ENCODE data around the gene CCDC74B. TPM values are rescaled to one million over a fixed set of nuclear protein-coding genes. Genes with fewer than 3 reads are reported as not detected.
"Not testable (repeated sequence)": the region's sequence is repeated elsewhere in the genome, so short reads cannot be mapped to it uniquely, and the experiment has no call there.

Gene CCDC74B
- total and polyA plus RNA-seq, 2 of the 8 experiments (the other 6 are each of a cell fraction or from before 2014, with no cell fraction given), result 6.4 to 6.7 TPM

DNA sequence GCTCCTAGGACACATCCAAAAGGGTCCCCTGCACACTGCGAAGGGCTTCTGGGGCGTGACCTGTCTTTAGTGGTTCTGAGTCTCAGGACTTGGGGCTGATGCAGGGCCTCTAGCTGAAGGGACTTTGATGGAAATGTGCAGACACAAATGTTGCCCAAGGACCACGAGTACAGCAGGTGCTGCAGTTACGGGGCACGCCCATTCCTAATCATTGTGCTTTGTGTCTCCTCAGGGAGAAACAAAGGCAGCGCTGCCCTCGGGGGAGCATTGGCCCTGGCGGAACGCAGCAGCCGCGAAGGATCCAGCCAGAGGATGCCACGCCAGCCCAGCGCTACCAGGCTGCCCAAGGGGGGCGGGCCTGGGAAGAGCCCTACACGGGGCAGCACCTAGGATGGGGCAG lies 45.3 kb upstream of the CCDC74B start:
- Histone ChIP-seq H3K4me3 (ENCODE audit: extremely low read depth in 1 of 4, insufficient read depth in 2 of 4, low read depth in 3 of 4, low read length in 4 of 4) (no peak overlapping the region), H2AK5ac (ENCODE audit: low read depth, low read length) (no peak overlapping the region), H4K8ac (ENCODE audit: extremely low read depth, insufficient read depth, low read length) (no peak overlapping the region), H2BK12ac (ENCODE audit: low read depth, low read length) (no peak overlapping the region), H3K14ac (ENCODE audit: insufficient read length) (no peak overlapping the region), H3K4me2 (ENCODE audit: insufficient read depth in 1 of 2, low read depth in 2 of 2, low read length in 2 of 2) (no peak overlapping the region), H3K23ac (ENCODE audit: insufficient read length) (no peak overlapping the region), H4K5ac (ENCODE audit: insufficient read length, low read depth, low read length) (no peak overlapping the region), H3K79me2 (ENCODE audit: control insufficient read depth in 1 of 2, insufficient read depth in 2 of 2, low read length in 2 of 2) (no peaks in the 10 kb centered on the region), H3K23me2 (ENCODE audit: low read depth, low read length) (no peaks in the 10 kb centered on the region), H3K27ac (ENCODE audit: low read depth, low read length) (no peak overlapping the region), H3K27me3 (replicated peaks in 1 of 4; ENCODE audit: control insufficient read depth in 3 of 4, extremely low read depth in 1 of 4, insufficient read depth in 3 of 4, low read length in 3 of 4) (no peaks in the 10 kb centered on the region), H2BK5ac (ENCODE audit: low read depth, low read length) (no peak overlapping the region), H2BK20ac (ENCODE audit: low read length) (no peak overlapping the region), H3K18ac (ENCODE audit: extremely low read depth, low read length) (no peak overlapping the region), H3K56ac (replicated peaks; ENCODE audit: insufficient read length, low read depth, low read length) (no peak overlapping the region), H3K9me3 (ENCODE audit: insufficient read depth in 2 of 2, low read depth in 1 of 2, low read length in 1 of 2) (no peaks in the 10 kb centered on the region), H4K91ac (replicated peaks; ENCODE audit: insufficient read length, low read length) (no peak overlapping the region), H2BK120ac (replicated peaks; ENCODE audit: low read depth, low read length) (no peak overlapping the region), H3K36me3 (ENCODE audit: control insufficient read depth in 2 of 4, insufficient read depth in 4 of 4, low read length in 3 of 4) (no peaks in the 10 kb centered on the region), H3K9ac (replicated peaks in 1 of 4; ENCODE audit: extremely low read depth in 1 of 4, low read depth in 3 of 4, low read length in 3 of 4) (no peak overlapping the region), H3K79me1 (ENCODE audit: low read depth, low read length) (no peaks in the 10 kb centered on the region), H2BK15ac (ENCODE audit: low read length) (no peak overlapping the region), H4K20me1 (replicated peaks in 1 of 2; ENCODE audit: control insufficient read depth in 1 of 2, insufficient read depth in 2 of 2, low read length in 2 of 2) (no peaks in the 10 kb centered on the region), H2AFZ (ENCODE audit: low read length) (no peak overlapping the region), H3K4me1 (replicated peaks in 1 of 4; ENCODE audit: control insufficient read depth in 3 of 4, insufficient read depth in 4 of 4, low read length in 3 of 4) (no peaks in the 10 kb centered on the region), H3K4ac (replicated peaks; ENCODE audit: insufficient read length, low read depth, low read length) (no peak overlapping the region)
- TF ChIP-seq CTBP2 (IDR thresholded peaks at IDR 0.05; ENCODE audit: borderline replicate concordance, insufficient read depth, insufficient read length, low read length) (no peak), SP2 (IDR thresholded peaks at IDR 0.05; ENCODE audit: low read length) (no peak)
- no peak for DNase-seq (ENCODE audit: low read depth in 1 of 2, low spot score in 2 of 2)
- no peak for FAIRE-seq
- ChIA-PET POLR2A (ENCODE audit: partially characterized antibody) (interaction anchor here (1.8 kb wide), 1 partner anchor 1297 kb away, joined by 3 read pairs; no protein-coding TSS in a partner anchor), CTCF (ENCODE audit: partially characterized antibody) (no interaction called here)
- WGBS, 2 experiments (ENCODE audit: extremely low coverage in 1 of 2, insufficient coverage in 1 of 2, insufficient read length in 1 of 2, insufficient replicate concordance in 2 of 2, low coverage in 1 of 2, low lambda C conversion rate in 2 of 2, missing lambda C conversion rate in 1 of 2), result 82% methylated on average over 14 of the region's 15 CpGs; no CpG with 5 or more reads in 1 of the 2 experiments

- 100% methylated on average over 2 of the region's 4 CpGs; no CpG with 5 or more reads in 1 of the 2 experiments for WGBS, 2 experiments (ENCODE audit: extremely low coverage in 1 of 2, insufficient coverage in 1 of 2, insufficient read length in 1 of 2, insufficient replicate concordance in 2 of 2, low coverage in 1 of 2, low lambda C conversion rate in 2 of 2, missing lambda C conversion rate in 1 of 2)
- H2BK15ac ChIP-seq (ENCODE audit: low read length); DNase-seq (ENCODE audit: low read depth in 1 of 2, low spot score in 2 of 2); H3K23me2 ChIP-seq (ENCODE audit: low read depth, low read length); H3K4me3 ChIP-seq (ENCODE audit: extremely low read depth in 1 of 4, insufficient read depth in 2 of 4, low read depth in 3 of 4, low read length in 4 of 4); FAIRE-seq; H2BK12ac ChIP-seq (ENCODE audit: low read depth, low read length); CTCF ChIA-PET (ENCODE audit: partially characterized antibody); H3K36me3 ChIP-seq (ENCODE audit: control insufficient read depth in 2 of 4, insufficient read depth in 4 of 4, low read length in 3 of 4); H3K9me3 ChIP-seq (ENCODE audit: insufficient read depth in 2 of 2, low read depth in 1 of 2, low read length in 1 of 2); H2AFZ ChIP-seq (ENCODE audit: low read length); H3K18ac ChIP-seq (ENCODE audit: extremely low read depth, low read length); H3K23ac ChIP-seq (ENCODE audit: insufficient read length); H3K79me1 ChIP-seq (ENCODE audit: low read depth, low read length); H2BK20ac ChIP-seq (ENCODE audit: low read length); H4K8ac ChIP-seq (ENCODE audit: extremely low read depth, insufficient read depth, low read length); H2AK5ac ChIP-seq (ENCODE audit: low read depth, low read length); H3K4me2 ChIP-seq (ENCODE audit: insufficient read depth in 1 of 2, low read depth in 2 of 2, low read length in 2 of 2); H3K9ac ChIP-seq (replicated peaks in 1 of 4; ENCODE audit: extremely low read depth in 1 of 4, low read depth in 3 of 4, low read length in 3 of 4); H2BK120ac ChIP-seq (replicated peaks; ENCODE audit: low read depth, low read length); H3K27ac ChIP-seq (ENCODE audit: low read depth, low read length); H4K91ac ChIP-seq (replicated peaks; ENCODE audit: insufficient read length, low read length); H3K4ac ChIP-seq (replicated peaks; ENCODE audit: insufficient read length, low read depth, low read length); H2BK5ac ChIP-seq (ENCODE audit: low read depth, low read length); H3K27me3 ChIP-seq (replicated peaks in 1 of 4; ENCODE audit: control insufficient read depth in 3 of 4, extremely low read depth in 1 of 4, insufficient read depth in 3 of 4, low read length in 3 of 4); H3K56ac ChIP-seq (replicated peaks; ENCODE audit: insufficient read length, low read depth, low read length); H4K5ac ChIP-seq (ENCODE audit: insufficient read length, low read depth, low read length); H3K14ac ChIP-seq (ENCODE audit: insufficient read length); H3K4me1 ChIP-seq (replicated peaks in 1 of 4; ENCODE audit: control insufficient read depth in 3 of 4, insufficient read depth in 4 of 4, low read length in 3 of 4); H4K20me1 ChIP-seq (replicated peaks in 1 of 2; ENCODE audit: control insufficient read depth in 1 of 2, insufficient read depth in 2 of 2, low read length in 2 of 2); H3K79me2 ChIP-seq (ENCODE audit: control insufficient read depth in 1 of 2, insufficient read depth in 2 of 2, low read length in 2 of 2): not testable (repeated sequence)
- POLR2A ChIA-PET (ENCODE audit: partially characterized antibody), result interaction anchor here (1.8 kb wide), 1 partner anchor 1298 kb away, joined by 3 read pairs; no protein-coding TSS in a partner anchor
Measured at GRCh38 chr2:130188958-130189357, 44.0 kb upstream of the CCDC74B start.

Measured in H1 (cell line).